SHP77 (cell line): ENCODE results near the gene MADCAM1.

Source experiments
- DNase-seq, 2 experiments: peaks; one replicate each; lab custom pipeline; 2025; lab: John Stamatoyannopoulos, UW

The MADCAM1 gene

DNA sequence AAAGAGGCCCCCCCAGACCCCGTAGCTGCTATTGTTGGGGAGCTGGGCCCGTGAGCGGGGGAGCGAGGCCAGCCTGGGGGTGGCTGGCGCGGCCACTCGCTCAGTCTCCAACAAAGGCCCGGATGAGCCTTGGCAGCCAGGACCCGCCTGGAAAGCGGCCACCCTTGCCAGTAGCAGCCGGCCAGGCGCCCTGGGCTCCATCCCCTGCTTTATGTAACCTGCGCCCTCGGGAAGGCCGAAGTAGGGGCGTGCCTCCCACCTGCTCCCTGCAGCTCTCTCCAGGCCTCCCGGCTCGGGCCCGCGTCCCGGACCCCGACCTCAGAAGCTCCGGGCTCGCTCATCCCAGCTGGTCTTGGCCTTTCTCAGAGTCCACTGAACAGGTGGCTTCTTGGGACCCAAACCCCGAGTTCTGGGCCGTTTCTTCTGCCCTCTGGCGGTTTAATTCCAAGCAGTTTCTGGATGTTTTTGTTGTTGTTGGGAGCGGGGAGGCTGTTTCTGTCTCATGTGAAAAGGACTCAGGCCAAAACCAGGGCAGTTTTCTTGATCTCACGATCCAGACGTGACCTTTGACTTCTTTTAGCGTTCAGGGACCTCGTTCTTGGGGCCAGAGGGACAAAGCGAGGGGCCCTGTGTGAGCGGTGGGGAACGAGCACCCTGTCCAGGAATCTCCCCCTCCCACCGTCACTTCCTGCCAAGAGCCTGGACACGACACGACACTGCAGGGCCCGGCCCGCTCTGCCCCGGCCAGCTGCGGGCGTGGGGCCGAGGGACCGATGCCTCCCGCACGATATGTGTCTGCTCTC lies 36.5 kb downstream of the MADCAM1 start:
- DNase-seq: no peak

DNA sequence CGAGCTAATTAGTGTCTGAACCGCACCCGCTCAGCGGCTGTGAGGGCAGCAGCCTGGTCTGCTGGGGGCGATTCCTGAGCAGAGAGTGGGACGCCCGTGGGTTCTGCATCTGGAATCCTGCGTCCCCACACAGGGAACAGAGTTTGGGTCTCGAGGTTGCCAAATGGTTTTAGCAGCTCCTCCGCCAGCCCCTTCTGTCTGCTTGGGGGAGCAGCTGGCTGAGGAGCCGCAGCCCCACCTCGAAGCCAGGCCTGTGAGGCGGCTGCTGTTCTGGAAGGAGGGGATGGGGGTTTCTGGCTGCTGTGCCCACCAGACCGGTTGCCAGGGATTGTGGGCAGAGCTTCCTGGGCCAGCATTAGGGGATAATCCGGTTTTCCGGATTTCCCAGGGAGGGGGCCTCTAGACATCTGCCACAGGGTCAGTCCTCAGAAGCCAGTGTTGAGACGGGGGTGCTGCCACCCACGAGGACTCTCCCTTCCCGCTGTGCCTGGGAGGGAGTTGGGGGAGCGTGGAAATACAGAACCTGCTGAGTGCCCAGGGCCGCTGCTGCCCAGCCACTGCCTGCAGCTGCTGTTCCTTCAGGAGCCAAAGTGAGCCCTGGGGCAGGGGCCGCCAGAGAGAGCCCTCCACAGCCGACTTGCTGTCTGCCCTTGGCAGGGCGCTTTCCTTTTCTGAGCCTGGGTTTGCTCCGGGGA lies 37.2 kb downstream of the MADCAM1 start:
- DNase-seq: no peak

DNA sequence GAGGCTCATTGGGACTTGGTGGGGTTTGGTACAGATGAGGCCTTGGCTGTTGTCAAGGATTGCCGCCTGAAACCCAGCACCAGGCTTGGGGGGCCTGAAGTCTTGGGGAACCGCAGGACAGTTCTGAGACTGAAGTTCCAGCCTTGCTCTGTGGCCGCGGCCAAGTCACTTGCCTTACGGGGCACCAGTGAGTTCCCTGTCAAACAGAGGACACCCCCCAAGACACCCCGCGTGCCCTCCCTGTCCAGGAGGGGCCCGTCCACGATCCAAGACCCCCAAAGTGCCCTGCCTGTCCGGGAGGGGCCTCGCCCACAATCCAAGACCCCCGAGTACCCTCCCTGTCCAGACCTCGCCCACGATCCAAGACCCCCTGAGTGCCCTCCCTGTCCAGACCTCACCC lies 37.8 kb downstream of the MADCAM1 start:
- DNase-seq: no peak

DNA sequence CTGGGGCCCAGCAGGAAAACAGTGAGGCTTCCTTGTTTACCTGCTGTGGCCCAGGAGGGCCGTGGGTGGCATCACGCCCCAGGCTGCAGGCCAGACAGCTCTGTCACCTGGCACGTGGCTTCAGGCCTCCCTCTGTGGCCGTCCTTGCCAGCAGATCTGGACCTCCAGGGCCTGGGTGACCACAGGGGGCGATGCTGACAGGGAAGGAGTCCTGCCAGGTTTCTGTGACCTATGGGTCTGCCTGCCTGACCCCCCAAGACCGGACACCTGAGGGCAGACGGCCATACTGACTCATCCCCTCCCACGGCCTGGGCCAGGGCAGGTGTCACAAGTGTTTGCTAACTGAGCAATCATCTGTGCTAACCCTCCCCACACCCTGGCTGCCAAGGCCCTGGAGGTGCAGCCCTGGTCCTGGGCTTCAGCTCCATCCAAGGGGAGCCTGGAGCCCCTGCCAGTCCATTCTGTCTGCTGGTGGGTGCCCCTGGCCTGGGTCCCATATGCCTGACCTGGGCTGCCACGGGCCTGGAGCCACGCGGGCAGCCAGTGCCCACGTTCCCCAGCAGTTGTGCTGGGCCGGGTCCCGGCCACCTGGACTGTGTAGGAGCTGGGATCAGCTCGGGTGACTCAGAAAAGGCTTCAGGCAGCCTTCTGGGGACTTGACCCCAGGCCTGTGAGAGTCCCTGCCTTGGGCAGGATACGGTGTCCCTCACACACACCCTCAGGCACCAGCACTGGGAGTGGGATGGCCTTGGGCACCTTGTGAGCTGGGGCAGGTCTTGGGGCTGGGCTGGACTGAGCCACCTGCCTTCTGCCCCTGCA lies 38.9 kb downstream of the MADCAM1 start:
- no peak for DNase-seq

DNA sequence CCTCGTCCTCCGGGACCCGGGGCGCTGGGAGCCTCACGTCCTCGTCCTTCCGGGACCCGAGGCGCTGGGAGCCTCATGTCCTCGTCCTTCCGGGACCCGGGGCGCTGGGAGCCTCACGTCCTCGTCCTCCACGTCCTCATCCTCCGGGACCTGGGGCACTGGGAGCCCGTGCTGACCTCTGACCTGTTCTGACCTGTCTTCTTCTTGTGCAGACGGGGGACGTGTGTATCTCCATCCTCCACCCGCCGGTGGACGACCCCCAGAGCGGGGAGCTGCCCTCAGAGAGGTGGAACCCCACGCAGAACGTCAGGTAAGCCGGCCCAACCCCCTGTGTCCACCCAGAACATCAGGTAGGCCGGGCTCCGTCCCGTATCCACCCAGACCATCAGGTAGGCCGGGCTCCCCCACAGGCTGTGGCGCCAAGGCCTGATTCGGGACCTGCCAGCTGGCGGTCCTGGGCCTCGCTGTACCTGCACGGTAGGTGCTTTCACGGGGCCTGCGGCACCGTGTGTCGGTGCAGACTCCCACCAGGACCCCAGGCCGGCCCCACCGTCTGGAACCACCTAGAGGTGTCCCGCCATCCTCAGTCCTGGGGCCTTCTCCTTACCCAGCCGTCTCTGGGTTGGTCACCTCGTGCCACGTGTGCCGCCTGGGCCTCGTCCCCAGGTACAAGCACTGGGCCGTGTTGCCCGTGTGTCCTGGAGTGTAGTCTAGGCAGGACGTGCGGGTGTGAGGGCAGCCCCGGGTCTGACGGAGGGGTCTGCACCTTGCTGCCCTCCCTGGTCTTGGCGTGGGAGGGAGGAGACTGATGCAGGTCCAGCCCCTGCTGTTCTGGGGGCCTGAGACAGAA lies 40.0 kb downstream of the MADCAM1 start:
- DNase-seq: no peak

DNA sequence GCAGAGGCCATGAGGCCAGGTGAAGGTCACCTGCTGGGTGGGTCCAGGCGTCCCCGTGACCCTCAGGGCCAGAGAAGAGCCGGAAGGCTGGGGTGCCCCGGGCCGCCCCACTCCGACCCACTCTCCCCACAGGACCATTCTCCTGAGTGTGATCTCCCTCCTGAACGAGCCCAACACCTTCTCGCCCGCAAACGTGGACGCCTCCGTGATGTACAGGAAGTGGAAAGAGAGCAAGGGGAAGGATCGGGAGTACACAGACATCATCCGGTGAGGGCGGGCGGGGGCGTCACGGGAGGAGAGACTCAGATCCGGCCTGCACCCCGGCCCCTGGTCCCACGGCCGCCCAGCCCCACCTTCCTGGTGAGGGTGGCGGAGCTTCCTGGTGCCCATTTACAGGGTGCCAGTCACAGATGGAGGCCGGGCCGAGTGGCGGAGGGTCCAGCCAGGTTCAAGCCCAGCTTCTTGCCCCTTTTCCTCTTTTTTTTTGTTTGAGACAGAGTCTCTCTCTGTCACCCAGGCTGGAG lies 40.7 kb downstream of the MADCAM1 start:
- no peak for DNase-seq

DNA sequence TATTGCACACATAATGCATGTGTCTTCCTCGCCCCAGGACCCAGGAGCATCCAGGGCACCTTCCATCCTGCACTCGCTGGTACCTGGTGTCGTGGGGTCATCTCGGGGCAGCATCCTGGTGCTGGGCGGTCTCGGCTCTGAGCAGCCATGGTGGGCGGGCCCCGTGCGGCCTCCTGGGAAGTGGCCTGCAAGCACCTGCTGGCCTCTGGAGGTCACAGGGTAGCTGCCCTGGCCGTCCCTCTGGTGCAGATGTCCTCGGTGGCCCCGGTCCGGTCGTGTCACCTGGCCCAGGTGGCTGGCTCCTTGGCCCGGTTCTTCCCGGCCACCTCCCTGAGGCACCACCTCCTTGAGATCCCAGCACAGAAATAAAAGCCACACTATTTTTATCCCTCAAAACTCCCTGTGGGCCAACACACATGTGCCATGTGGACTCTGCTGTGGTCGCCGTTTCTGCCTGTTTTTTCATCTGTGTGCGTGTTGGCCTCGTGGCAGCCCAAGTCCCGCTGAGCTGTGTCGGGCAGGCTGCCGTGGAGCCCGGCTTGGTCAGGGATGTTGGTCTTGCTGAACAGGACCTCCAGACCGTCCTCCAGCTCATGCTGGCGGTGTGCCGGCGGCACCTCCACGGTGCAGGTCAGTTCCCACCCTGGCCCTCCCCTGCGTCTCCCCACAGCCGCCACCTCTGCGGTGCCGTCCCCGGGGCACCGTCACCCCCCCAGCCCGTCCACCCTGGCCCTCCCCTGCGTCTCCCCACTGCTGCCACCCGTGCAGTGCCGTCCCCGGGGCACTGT lies 42.5 kb downstream of the MADCAM1 start:
- no peak for DNase-seq

DNA sequence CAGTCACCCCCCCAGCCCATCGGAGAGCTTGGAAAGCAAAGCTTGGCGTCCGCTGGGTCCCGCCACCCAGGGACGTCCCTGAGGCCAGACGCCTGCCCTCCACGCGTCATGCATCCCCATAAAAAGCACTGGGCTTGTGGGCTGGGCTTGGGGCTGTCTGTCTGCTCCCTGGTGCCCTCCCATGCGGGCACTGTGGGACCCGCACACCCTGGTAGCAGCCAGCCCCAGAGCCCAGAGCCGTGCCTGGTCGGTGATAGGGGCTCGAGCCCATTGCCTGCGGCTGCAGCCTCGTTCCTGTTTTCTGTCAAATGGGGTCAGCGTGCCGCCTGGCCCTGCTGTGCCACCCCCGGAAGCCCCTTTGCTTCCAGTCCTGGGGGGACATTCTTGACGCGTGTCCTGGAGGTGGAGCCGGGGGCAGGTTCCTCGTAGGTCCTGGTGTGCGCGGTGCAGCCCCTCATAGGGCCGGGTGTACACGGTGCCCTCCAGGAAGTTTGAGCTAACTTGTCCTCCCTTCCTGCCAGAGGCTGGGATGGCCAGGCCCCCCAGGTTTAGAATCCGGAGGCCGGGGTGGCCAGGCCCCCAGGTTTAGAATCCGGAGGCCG lies 43.2 kb downstream of the MADCAM1 start:
- DNase-seq: no peak

DNA sequence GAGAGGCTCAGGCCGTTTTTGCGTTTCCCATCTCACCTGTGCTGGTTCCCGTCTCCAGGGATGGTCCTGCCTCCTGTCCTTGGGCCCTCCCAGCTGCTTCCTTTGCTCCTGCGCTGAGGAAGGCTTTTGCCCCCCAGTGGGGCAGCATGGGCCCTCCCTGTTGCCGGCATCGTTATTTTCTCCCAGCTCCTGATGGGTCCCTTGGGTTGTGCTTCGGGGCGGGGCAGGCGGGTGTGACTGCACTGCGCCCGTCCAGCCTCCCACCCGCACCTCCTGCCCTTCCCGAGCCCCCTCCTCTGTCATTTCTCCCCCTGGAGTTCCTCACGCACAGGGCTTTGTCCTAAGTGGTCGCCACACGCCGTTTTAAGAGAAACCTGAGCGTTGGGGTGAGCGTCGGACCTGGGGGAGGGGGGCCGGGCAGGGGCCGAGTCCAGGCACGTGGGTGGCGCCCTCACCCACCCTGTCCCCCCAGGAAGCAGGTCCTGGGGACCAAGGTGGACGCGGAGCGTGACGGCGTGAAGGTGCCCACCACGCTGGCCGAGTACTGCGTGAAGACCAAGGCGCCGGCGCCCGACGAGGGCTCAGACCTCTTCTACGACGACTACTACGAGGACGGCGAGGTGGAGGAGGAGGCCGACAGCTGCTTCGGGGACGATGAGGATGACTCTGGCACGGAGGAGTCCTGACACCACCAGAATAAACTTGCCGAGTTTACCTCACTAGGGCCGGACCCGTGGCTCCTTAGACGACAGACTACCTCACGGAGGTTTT lies 44.8 kb downstream of the MADCAM1 start:
- DNase-seq: no peak

DNA sequence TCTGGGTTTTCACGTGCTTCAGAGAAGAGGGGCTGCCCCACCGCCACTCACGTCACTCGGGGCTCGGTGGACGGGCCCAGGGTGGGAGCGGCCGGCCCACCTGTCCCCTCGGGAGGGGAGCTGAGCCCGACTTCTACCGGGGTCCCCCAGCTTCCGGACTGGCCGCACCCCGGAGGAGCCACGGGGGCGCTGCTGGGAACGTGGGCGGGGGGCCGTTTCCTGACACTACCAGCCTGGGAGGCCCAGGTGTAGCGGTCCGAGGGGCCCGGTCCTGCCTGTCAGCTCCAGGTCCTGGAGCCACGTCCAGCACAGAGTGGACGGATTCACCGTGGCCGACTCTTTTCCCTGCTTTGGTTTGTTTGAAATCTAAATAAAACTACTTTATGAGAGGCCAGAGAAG lies 45.4 kb downstream of the MADCAM1 start:
- no peak for DNase-seq

DNA sequence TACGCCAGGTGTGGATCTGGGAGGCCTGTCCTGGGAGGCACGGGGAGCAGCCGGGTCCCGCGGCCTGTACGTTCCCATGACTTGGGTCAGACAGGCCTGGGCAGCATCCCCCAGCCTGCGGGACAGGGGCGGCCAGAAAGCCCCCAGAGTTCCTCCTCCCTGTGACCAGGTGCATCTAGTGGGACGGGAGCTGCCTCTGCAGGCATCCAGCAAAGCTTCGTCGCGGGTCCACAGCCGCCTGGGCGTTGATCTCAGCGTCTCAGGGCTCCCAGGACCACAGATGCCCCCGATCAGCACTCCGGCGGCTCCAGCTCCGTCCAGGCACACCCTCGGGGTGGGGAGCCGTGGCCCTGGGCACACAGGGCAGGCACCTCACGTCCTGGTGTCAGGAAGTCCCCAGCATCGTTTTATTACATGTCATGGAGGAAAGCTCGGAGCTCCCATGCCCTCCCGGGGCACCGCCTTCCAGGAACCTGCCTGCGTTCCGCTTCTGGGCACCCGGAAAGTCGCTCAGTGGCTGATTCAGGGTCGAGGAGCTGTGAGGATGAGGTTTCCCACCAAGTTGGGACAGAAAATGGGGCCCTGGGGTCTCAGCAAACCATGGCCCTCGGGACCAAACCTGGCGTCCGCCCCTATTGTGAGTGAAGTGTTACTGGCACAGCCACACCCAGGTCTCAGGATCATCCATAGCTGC lies 46.0 kb downstream of the MADCAM1 start:
- no peak for DNase-seq

DNA sequence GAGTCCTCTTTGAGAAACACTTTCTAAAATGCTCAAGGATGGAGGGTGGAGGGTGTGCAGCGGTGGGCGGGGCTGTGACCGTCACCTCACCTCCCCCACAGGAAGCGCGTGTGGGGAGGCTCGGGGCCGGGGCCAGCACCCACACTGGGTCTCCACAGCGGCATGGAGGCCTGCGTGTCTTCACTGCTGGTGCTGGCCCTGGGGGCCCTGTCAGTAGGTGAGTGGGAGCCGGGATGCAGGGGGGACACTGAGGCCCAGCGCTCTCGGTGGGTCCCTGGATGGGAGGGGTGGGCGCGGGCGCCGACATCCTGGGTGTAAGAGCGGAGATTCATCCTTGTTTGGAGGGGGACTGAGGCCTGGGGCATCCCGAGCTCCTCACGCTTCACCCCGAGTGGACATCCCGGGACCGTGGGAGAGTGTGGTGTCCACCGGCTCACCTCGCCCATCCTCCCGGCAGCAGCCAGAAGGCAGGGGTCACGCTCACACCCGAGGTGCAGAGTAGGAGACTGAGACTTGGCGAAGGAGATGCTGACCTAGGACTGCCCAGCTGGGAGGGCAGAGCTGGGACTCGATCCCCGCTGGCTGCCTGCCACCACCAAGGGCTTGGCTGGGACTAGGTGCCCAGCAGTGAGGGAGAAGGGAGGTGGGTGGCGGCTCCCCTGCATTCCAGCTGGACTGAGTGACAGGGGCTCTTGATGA lies 47.8 kb downstream of the MADCAM1 start, which contains the start of gene GZMM:
GZMM (plus strand) TSS at position 144 of the 699 bp plus-strand sequence; CDS start at position 163, 19 bp downstream.
- no peak for DNase-seq

DNA sequence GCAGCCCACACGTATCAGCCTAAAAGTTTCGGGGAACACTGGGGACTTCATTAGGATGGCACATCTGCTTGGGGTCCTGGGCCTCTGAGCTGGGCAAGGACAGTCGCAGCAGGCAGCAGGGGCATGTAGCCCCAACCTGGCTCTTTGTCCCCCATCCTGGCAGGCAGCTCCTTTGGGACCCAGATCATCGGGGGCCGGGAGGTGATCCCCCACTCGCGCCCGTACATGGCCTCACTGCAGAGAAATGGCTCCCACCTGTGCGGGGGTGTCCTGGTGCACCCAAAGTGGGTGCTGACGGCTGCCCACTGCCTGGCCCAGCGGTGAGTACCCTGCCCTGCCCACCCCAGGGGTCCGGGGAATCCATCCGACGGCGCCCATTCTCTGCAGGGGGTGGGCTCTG lies 50.8 kb downstream of the MADCAM1 start:
- DNase-seq: no peak

DNA sequence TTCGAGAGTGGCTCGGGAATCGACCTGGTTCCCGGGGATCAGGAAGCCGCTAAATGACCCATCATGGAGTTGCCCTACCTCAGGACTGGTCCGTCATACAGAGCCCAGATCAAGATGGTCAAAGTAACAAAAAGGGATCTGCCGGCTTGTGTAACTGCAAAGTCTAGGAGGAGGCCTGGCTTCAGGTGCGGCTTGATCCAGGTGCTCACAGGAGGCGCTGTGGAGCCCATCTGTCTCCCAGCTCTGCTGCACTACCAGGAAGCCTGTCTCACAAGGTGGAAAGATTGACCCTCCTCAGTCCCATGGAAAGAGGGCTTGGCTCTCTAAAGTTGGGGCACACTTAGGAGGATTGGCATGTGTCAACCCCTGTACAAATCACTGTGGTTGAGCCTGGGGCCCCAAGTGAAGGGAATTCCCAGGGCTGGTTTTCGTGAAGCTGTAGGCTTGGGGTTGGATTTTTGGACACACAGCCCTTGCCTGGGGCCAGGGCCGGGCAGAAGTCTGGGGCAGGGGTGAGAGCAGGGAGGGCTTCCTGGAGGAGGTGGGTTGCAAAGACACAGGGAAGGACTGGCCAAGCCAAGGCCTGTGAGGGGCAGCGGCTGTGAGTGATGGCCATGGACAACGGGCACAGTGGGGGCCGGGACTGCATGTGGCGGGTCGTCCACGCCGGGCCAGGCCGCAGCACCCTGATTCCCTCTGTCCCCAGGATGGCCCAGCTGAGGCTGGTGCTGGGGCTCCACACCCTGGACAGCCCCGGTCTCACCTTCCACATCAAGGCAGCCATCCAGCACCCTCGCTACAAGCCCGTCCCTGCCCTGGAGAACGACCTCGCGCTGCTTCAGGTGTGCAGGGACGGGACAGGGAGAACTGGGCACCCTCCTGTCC lies 51.8 kb downstream of the MADCAM1 start:
- no peak for DNase-seq

DNA sequence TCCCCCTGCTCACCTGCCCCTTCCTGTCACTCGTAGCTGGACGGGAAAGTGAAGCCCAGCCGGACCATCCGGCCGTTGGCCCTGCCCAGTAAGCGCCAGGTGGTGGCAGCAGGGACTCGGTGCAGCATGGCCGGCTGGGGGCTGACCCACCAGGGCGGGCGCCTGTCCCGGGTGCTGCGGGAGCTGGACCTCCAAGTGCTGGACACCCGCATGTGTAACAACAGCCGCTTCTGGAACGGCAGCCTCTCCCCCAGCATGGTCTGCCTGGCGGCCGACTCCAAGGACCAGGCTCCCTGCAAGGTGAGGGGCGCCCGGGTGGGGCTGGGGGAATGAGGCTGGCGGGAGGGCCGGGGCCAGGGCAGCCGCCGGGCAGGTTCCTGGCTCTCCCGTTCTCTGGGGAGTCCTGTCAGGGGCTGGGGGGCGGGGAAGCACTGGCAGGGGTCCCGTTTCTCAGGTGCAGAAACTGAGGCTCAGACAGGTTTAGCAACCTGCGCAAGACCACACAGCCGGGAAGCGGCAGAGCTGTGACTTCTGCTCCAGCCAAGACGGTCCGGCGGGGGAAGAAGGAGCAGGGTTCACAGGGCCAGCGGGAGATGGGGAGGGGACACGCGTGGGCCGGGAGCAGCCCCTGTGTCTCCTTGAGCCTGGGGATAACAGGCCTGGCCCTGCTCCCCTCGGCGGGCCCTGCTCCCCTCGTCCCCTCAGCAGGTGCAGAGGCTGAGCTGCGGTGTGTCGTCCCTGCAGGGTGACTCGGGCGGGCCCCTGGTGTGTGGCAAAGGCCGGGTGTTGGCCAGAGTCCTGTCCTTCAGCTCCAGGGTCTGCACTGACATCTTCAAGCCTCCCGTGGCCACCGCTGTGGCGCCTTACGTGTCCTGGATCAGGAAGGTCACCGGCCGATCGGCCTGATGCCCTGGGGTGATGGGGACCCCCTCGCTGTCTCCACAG lies 52.9 kb downstream of the MADCAM1 start:
- peak in 1 of 2 experiments; percentile 33 for DNase-seq

DNA sequence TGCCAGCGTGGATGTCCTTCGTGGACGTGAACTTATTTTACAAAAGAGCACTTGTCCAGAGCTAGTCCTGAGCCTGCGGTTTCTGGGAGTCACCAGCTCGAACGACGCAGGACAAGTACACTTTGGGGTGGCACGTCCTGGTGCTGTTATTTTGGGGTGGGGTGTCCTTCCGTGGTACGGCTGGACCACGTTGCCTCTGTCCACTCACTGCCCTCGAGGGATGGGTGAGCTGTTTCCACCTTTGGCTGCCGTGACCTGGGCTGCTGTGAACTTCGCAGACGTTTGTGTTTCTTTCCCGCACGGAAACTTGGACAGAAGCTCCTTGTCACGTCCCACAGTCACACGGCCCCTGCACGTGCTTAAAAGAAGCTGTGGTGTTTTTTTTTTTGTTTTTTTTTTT lies 58.5 kb downstream of the MADCAM1 start:
- no peak for DNase-seq
